Measurements from ENCODE around the gene SH3TC1.

GRCh38 chr4:8191136-8191747 lies 7.8 kb upstream of the SH3TC1 start:
- TF ChIP-seq CTCF (IDR thresholded peaks at IDR 0.05) (no peak), HES2 (IDR thresholded peaks at IDR 0.05) (no peak), REST (IDR thresholded peaks at IDR 0.05) (no peak), SMC3 (IDR thresholded peaks at IDR 0.05) (no peak), MAX (IDR thresholded peaks at IDR 0.05) (no peak), BHLHE40 (IDR thresholded peaks at IDR 0.05; ENCODE audit: low read depth, low read length) (no peak), ZFP36 (IDR thresholded peaks at IDR 0.05; ENCODE audit: borderline replicate concordance, partially characterized antibody) (no peak), RFX5 (IDR thresholded peaks at IDR 0.05) (no peak), NFE2L2 (conservative IDR thresholded peaks at IDR 0.05; ENCODE audit: low read length) (no peak), JUN (IDR thresholded peaks at IDR 0.05) (no peak)
